GM18858 (cell line): ENCODE results near the gene XKR7.
A peak's percentile ranks its signal among the peaks of the same experiment; 100 is the strongest.

ENCODE experiments used
- ATAC-seq: cut with Tn5 transposase; IDR thresholded peaks from one replicate; pipeline ENCODE4 v1.9.1; 2021; ENCODE audit not compliant: unreplicated experiment

Gene XKR7

DNA sequence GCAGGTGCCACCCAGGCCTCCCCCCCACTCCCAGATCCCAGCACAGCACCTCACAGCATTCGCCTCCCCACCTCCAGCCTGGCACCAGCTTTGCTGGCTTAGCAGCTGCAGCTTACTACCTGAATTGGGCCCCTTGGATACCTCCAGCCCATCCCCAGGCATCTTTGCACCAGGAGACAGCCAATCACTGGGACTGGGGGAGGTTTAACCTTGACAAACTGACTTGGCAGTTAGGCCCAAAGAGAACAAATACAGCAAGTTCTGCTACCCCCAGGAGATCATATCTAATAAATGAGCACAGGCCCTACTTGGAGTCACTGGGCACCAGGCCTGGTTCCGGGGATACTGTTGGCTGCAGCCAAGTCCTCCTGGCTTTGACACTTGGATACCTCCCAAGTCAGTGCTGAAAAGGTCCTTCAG lies 24.9 kb upstream of the XKR7 start:
- ATAC-seq = no peak

DNA sequence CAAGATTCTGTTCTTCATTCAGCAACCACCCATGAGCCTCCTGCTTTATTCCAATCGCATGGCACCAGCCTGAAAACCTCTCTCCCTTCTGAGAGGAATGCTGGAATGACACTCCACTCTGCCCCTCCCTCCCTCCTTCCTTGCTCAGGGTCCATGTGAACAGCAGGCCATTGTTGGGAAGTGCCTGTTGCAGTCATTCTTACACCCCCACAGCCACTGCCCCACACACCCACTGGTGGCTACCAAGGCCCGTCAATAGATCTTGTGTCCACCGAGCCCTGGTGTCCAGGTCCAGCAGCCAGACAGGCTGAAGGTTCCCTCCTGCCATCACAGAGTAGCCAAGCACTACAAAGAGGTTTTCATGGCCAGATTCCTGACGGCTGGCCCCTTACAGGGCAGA lies 22.6 kb upstream of the XKR7 start:
- ATAC-seq = no peak

DNA sequence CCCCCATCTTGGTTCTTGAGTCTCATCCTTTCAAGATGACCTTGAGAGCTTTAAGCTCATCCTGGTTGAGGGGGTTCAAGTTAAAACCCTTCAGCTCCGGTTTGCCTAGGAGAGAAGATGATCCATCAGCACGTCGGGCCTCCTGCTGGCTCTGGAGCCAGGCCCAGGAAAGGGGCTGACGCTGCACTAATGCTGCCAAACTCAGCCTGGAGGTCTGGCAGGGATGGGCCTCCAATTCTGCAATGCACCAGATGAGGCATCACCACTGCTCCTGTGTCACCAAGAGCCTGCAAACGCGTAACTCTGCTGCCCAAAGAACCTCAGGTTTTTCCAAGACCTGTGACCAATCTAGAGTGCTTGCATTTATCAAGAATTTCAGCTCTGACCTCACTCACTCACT lies 22.2 kb upstream of the XKR7 start:
- ATAC-seq = no peak

DNA sequence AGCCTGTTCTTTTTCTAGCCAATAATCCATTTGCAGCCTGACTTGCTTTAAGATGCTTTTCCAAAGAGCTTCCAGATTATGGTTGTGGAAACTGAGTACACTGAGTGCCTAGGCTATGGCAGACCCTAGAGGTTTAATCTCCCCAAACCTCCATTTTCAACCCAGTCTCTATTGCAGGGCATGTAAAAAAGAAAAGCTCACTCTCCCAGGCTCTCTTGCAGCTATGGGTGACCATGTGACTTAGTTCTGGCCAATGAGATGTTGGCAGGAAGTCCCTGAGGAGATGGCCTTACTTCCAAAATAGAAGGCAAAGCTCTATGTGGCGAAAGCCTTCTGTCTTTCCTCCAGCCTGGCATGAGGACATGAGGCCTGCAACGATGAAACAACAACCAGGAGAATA lies 19.9 kb upstream of the XKR7 start:
- ATAC-seq = no peak

DNA sequence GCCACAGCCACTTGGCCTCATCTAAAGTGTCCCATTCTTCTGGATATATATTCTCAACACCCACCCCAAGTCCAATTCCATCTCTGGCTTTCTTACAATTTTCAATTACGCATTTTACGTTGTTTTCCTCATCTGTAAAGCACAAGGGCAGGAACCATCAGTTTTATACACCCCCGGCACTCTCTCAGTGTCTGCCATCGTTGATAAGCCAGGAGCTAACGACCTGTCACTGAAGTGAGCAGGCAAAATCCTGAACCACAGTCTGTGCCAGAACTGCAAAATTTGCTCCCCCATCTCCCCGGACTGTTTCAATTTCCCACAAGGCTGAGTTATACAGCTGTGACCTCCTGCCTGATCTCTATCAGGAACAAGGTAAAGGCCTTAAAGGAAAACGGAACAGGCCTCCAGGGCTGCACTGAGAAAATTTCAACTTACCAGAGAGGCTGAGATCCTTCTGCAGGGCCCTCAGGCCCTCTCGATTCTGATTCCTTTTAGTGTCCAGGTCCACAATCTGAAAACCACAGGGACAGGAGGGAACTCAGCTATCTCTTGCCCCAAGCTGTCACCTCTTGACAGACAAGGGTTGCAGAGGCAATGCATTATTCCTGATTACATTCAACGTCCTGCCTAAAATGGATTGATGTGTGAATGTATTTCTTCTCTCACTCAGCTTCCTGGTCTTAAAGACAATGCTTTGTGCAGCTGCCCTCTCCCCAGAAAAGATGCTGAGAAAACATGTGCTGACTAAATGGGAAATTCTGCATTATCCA lies 17.9 kb upstream of the XKR7 start:
- ATAC-seq = no peak

DNA sequence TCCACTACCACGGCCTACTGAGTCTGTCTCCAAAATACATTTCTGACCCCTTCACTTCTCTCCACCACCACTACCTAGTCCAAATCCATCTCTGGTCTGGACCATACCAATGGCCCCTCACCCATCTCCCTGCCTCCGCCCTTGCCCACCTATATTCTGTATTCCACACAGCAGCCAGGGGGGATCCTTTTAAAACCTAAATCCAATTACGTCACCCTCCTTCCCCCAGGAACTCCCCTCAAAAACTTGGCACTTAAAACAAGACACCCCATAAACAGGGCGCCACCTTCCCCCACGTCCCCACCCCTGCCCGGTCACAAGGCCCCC lies 16.8 kb upstream of the XKR7 start:
- no peak for ATAC-seq

DNA sequence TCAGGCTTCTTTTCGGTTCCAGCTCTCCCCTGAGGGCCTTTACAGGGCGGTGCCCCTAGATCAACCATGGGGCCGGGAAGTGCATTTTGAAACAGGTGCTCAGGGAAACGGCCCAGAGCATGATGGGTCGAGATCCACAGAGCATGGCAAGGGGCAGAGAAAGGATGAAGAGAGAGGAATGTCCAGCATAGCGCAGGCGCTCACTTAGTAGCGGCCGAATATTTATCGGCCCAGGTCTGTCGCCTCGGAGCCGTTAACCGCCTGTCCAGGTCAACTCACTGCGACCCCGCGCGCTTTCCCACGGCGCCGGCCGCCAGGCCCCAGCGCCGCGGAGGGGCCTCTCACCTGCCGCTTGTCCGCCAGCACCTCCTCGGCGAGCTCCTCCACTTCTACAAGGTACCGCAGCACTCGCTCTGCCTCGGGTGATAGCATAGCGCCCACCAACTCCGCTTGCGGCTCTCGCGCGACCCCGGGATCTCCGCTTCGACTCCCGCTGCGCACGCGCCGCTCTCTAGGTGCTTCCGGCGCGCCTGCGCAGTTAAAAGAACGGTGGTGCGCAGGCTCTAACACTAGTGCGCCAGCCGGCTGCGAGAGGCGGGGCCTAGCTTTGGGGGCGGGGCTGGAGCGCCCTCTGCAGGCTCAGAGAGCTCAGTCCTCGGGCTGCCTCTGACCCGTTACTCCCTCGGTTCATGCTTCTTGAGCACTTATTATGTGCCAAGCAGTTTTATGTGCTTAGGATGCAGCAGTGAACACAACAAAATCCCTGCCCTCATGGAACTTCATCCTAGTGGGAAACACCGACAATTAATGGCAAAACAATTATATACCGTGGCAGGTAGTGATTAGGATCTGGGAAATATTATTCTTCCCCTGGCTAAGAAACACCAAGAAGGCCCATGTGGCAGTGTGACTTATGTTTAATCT lies 16.2 kb upstream of the XKR7 start, which contains the start of gene PDRG1:
PDRG1 (minus strand) TSS at position 517 of the 924 bp plus-strand sequence; CDS start at position 432, 85 bp downstream.
- ATAC-seq = peak; percentile 94

DNA sequence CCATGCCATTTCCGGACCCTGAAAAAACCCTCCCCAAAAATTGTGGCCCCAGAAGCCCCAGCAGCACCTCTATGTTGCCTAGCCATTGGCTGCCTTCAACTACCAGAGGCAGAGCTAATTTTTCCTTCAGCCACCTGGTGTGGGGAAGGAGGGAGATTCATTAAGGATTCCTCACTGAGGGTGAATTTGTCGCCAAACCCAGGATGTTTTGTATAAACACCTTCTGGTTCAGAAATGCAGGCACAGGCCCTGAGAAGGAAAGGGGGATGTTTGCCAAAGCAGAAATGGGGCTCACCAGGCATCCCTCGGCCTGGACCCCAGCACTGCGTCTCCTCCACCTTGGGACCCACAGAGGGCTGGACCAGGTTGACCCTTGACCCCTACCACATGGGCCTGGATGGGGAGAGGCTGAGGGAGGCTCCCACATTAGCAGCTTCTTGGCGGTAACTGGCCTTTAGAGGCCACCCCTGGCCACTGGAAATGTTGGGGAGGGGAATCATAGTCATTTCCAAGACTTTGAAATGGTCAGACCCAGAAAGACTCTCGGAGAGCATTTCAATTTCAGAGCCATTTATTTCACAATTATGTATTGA lies 14.3 kb upstream of the XKR7 start:
- ATAC-seq = no peak

DNA sequence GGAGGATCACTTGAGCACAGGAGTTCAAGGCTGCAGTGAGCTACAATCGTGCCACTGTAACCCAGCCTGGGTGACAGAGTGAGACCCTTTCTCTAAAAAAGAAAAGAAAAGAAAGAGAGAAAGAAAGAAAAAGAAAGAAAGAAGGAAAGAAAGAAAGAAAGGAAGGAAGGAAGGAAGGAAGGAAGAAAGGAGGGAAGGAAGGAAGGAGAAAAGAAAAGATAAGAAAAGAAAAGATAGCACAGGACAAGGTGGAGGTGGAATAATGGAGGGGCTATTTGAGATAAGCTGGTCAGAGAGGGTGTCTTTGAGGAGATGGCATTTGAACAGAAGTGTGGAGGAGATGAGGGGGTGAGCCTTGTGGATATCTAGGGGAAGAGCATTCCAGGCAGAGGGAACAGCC lies 13.5 kb upstream of the XKR7 start:
- ATAC-seq = no peak

DNA sequence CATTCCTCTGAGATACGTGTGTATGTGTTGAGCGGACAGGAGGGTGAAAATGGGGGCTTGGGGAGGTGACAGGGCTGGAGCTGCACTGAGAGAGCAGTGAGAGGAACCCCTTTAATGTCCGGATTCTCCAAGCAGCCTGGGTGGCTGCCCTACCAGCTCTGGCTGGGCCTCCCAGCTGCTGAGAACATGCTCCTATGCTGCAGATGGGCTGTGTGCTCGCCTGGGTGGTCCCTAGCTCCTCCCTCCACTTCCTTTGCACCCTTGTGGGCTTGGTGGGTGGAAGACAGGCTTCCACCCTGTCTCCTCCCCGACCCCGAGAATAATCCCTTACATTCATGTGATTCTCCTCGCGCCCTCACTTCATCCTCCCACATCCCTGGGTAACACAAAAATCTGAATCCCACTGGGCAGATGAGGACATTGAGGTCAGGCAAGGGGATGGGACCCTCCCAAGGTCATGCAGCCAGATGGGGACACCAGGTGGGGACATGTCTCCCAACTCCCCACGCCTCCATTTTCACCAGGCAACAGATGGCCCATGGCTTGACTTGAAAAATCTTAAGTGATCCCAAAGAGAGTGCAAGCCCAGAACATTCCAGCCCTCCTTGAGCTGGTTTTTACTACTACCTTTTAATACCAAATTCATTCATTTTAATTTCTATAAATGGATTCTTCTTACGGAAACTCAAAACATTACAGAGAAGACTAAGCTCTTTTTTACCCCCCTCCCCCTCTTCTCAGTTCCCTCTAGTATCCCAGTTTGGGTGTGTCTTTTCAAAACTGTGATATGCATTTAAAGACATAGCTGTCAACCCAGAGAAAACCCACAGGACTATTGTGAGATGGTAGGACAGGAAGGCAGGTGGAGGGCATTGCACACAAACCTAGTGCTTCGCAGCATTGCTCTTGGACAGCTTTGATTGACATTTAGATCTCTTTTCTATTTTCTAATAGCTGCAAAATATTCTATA lies 11.1 kb upstream of the XKR7 start:
- no peak for ATAC-seq

DNA sequence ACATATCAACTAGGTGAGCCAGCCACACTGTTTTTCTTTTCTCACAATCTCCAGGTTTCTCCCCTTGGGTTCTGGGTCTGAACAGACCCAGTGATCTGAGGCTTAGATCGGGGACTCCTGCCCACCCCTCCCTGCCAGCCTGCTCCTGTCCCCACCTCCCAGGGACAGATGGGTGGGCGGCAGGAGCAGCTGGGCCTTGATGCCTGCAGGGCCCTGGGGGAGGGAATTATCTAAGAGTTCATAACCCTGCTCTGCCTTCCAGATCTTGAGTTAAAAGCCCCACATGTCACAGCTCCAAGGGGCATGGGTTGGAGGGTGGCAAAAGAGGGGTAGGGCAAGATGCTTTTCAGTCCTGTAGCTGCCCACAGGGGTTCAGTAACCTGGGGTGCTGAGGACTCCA lies 5.2 kb upstream of the XKR7 start:
- ATAC-seq = no peak

DNA sequence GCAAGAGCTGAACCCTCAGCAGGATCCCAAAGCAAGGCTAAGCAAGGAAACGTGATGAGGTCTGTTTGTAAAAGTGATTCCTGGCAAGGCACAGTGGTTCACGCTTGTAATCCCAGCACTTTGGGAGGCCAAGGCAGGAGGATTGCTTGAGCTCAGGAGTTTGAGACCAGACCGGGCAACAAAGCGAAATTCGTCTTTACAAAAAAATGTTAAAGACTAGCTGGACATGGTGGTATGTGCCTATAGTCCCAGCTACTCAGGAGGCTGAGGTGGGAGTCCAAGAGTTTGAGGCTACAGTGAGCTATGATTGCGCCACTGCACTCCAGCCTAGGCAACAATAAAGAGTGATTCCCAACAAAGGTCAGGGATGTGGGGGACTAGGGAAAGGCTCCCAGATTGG lies 4.1 kb upstream of the XKR7 start:
- no peak for ATAC-seq

DNA sequence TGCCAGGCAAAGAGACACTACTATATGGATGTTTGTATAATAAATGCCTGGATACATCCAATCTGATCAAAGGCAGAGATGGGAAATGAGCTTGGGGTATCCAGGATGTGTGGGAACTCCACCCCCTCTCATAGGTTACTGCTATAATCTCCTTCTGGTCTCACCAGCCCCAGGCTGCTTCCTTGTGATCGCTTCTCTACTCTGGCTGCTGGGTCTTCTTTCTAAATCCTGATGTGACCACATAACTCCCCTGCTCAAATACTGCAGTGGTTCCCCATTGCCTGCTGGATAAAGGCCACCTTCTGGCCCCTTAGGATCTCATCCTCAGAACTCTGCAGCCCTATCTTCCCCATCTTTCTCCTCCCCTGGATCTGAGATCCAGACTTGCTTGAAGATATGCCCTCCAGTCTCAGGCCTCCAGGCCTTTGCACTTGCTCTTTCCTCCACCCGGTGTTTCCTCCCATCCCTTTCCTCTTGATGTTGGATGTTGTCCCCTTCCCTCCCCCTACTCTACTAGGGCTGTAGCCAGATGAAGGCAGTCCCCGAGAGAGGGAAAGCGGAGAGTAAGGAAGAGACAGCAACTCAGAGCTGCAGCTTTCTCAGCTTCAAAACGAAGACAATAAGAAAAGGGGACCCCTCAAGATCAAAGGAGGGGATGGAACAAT lies 828 bp upstream of the XKR7 start:
- no peak for ATAC-seq

DNA sequence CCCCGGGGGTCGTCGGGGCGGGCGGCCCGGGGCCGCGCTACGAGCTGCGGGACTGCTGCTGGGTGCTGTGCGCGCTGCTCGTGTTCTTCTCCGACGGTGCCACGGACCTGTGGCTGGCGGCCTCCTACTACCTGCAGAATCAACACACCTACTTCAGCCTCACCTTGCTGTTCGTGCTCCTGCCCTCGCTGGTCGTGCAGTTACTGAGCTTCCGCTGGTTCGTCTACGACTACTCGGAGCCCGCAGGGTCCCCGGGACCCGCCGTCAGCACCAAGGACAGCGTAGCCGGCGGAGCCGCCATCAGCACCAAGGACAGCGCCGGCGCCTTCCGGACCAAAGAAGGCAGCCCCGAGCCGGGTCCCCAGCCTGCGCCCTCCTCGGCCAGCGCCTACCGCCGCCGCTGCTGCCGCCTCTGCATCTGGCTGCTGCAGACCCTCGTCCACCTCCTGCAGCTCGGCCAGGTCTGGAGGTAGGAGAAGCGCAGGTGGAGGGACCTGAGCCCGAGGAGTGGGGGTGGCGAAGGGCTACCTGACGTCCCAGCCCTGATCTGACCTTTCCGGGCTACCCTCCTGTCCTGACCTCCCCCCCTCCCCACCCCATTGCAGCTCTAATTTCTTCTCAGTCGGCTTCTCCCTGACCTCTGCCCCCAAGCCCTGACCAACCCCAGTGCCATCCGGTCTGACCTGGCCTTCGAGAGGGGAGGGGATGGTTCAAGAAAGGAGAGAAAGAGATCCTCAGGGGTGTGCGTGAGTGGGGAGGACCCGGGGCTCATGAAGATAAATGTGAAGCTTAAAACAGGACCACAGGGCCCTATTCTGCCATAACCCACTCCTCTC lies 558 bp downstream of the XKR7 start:
- ATAC-seq = no peak

DNA sequence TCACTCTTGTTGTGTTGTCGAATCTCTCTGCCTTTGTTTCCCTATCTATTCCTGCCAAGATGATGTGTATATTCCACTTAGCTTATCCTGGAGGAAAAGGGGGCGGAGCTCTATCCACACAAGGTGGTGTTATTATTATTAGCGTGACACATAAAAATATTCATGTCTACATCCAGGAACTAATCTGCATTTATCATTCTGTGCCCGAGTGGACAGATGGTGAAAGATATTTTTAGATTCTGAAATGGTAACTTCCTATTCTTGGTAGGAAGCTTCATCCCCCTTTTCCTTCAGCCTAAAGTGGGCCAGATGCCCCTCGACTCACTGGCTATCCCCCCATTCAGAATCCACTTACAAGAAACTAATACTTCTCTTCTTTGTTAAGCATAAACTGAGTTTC lies 2.0 kb downstream of the XKR7 start:
- no peak for ATAC-seq

DNA sequence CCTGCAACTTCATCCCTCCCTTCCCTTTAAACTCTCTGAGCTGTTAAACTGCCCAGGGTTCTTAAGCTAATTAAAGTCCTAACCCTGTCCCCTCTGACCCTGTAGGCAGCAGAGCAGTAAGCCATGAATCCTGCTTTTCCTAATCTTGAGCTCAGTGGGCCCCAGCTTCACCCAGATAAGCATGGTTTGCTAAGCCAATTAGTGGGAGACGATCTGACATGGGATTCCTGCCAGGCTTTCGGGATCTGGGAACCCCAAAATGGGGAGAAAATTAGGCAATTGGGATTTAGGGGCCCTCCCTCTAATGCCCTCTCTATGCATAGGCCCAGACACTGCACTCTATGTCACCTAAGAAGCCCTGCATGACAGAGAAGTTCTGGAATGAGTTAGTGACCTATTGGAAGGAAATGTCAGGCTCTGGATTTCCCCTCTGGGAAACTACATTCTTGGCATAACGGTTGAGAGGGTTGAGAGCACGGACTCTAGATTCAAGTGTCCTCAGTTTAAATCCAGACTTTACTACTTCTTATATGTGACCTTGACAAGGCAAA lies 4.6 kb downstream of the XKR7 start:
- ATAC-seq = no peak

DNA sequence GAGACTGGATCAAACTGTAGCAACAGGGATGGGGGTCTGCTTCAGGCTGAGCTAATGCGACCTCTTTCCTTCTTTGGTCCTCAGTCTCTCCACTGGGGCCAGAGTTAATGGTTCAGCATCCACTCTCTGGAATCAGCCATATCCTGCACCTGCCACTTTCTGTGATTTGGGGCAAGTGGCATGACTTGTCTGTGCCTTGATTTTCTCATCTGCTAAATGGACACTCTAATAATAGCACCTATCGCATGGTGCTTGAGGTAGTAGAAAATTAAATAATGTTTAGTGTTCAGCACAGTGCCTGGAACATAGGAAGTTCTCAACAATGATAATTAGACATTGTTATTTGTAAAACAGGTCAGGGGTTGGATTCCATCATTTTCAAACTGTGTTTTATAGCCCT lies 6.3 kb downstream of the XKR7 start:
- no peak for ATAC-seq

DNA sequence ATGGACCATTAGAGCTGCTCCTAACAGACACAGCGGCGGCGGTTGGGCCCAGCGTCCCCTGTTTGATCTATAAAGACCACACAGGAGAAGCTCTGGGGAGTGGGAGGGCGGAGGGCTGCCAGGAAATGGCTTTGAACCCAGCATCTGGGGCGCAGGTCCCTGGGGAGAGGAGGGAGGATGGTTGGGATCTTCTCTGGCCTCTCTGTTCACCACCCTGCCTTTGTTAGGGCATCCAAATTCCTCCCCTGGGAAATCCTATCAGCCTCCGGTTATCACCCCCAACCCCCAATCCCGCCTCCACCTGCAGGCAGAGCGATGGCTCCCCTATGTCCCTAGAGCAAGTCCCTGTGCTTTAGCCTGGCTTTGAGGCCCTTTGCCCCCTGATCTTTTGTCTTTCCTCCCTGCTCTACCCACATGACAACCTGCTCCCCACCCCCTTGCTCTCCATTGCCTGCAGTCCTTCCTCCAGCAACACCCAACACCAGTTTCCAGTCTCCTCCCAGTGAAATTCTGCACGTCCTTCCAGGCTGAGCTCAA lies 7.1 kb downstream of the XKR7 start:
- ATAC-seq = no peak

DNA sequence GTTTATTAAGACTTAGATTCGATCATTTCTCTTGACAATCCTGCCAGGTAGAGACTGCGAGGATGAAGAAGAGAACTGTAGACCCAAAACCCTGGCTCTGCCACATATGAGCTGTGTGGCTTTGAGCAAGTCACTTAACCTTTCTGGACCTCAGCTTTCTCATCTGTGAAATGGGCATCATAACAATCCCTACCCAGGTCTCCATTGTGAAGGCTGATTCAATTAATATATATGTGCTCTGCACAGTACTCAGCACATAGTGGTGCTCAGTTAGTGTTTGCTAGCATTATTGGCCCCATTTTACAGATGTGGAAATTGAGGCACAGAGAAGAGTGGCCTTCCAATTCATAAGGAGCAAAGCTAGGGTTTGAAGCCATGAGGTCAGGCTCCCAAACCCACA lies 7.9 kb downstream of the XKR7 start:
- no peak for ATAC-seq
